Activated effector memory CD4-positive, alpha-beta T cell treated with Interleukin-2 at 50 U/mL for 16 hours (primary cell): Measurements from ENCODE around the gene TTC13.

ENCODE experiments used
- DNase-seq: peaks from one replicate; pipeline ENCODE4 v3.0.0-alpha.2; 2020

The TTC13 gene

DNA sequence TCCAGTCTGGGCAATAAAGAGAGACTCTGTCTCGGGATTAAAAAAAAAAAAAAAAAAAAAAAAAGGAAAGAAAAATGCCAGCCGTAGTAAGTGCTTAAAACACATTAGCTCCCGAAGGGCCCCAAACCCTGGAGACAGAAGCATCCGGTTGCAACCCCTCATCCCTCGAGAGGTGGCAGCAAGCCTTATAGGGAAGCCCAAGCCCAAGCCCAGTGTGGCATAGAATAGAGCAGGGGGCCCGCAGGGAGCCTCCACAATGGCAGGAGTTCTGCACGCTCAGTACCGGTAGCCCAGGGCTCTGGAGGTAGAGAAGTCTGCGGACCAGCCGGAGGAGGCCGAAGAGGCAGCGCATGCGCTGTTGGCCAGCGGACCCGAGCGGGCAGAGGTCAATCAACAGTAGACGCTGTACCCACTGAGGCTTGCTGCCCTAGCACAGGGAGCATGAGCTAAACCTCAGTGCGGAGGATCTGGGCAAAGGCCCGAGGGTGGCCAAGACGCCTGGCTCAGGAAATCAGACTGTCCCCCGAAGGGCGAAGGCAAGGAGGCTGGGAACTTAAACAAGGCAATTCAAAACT is 76.2 kb downstream of the TTC13 start:
- no peak for DNase-seq

DNA sequence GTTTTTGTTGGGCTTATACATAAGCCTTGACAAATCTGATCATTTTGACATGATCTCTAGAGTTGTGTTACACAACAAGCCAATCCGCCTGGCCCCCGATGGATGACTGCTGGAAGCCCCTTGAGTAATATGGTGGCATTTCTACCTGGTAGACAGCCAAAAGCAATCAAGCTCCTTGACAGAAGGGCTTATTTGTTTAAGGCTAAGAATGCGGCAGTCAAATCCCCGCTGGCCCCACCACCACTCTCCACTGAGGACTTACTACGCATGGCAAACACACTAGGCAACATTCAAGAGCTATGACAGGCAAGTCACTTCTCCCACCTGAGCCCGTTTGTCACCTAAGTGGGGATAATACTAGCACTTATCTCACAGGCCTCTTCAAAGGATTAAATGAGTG is 77.0 kb downstream of the TTC13 start:
- no peak for DNase-seq

DNA sequence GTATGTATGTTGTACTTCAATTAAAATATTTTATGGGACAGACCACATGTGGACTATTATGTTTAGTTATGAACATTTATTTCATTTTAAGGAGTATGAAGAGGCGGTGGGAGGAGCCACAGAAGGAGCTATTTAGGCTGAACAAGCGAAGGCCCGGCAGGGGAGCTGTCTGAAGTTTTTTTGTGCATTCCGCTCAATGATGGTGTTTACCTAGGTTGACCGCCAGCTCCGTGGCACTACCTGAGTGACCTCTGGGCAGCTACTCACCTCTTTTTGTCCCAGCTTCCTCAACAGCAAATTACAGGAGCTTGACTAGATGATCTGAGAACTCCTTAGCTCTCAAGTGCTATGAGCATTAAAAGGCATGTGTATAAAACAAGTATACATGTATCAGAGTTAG is 77.7 kb downstream of the TTC13 start:
- no peak for DNase-seq

DNA sequence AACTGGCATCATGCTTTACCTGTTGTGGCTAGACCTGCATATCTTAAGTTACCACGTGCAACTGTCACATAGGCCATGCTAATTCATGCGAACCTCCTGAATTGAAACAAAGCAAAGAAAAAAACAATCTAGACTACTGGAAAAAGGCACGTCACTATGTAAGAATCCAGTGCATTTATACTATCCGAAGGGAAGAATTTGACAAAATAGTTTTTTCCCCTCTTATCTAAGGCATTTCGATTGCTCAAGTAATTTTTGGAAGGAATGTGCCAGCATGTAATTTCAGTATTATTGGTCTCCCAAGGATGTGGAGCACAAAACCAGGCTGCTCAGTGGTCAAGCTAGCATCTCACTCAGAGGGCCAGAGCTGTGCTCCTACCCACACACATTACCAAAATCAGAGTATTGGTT is 78.8 kb downstream of the TTC13 start:
- no peak for DNase-seq

DNA sequence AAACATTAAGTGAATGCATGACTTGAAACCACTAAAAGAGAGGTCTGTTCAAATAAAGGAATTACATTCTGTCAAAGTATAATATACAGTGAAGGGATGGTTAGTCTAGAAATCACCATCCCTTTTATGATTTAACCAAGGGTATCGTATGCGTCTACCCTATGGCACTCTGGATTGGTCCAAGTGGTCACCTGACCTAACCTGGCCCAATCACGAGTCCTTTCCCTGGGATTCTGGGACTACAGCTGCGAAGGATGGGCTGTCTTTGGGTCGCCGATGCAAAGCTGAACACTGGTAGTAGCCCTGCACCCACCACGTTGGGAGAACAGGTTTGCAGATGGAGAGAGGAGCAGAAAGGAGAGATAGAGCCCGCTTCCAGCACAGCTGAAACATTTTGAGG is 79.9 kb downstream of the TTC13 start:
- DNase-seq, result no peak

DNA sequence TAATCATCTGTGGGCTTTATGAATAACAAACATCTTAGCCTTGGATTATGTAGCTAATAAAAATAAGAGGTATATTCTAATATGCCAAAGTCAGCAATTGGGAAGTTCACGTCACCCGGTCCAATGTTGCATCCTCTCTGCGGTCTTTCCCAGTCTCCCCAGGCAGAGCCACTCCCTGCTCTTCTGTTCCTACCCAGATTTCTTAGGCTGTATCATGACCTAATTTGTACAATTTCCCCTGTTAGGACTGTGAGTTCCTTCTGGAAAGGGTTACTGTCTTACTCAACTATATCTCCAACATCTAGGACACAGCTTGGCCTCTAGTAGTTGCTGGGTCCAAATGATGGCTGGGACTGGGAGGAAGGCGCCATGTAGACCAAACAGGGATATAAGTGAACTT is 80.5 kb downstream of the TTC13 start:
- DNase-seq, result no peak

DNA sequence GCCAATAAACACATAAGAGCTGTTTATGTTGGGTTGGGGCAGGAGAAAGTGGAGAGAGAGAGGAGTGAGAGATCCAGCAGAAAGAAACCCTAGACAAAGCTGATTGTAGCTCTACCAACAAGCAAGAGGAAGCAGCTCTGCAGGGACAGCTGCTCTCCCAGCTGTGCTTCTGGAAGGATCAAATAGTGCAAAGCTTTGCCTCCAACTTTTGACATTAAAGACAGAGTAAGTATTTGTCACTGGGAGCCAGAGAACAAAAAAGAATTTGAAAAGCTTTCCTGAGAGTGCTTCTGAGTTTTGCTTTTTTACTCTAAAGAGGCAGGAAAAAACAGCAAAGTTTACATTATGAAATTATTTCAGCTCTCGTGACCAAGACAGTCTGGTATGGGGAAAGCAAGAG is 81.9 kb downstream of the TTC13 start:
- DNase-seq, result no peak

DNA sequence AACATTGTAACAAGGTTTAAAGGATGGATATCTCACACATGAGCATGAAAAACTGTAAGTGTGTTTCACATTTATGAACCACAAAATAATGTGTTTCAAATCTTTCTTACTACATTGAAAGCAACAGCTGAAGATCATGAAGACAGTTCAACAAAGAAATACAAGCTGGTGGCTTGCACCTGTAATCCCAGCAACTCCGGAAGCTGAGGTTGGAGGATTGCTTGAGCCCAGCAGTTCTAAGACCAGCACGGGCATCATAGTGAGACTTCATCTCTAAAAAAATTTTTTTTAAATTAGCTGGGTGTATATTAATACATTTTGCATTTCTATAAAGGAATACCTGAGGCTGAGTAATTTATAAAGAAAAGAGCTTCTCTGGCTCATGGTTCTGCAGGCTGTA is 83.2 kb downstream of the TTC13 start:
- no peak for DNase-seq

DNA sequence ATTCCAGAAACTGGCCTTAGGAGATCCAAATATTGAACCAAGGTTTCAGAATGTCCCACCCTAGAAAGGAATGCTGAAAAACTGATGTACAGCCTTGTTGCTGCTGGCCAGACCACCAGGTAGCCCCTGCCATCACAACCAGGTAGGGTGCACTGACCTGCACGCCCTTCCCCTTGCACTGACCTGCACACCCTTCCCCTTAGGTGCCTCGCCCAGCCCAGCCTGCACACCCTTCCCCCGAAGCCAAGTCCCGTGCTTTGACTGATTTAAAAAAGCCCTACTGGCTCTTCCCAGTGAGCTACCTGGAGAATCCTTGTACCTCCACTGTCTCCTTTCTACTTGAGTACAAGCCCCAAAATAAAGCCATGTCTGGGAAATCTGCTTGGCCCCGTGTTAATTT is 84.0 kb downstream of the TTC13 start:
- DNase-seq, result no peak

DNA sequence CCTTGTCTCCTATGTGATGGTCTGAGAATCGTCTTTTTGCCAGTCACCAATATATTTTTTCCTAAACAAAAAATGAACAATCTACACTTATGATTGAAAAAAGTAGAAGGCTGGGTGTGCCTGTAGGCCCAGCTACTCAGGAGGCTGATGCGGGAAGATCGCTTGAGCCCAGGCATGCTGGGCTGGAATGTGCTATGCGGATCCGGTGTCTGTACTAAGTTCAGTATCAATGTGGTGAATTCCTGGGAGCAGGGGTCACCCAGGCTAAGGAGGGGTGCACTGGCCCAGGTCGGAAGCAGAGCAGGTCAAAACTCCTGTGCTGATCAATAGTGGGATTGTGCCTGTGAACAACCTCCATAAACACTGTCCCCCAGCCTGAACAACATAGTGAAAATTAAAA is 84.6 kb downstream of the TTC13 start:
- no peak for DNase-seq

DNA sequence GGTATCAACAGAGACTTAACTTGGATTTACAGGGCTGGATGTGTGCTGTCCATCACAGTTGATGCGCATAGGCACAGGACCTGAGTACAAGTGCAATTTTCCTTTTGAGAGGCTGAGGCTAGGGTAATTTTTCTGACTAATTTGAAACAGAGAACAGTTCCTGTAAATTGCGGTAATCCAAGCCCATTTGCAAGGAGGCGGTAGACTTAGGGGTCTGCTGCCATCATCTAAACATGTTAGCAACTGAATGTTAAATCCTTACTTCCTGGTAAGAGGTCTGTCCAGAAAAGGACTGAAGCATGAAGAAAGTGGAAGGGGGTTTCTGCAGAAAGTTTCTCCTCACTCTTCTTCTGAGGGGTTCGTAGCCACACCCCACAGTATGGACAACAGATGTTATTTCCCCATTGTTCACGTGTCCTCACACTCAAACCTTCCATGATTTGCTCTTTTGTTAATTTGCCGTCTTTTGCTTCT is 86.6 kb downstream of the TTC13 start:
- DNase-seq, result no peak

DNA sequence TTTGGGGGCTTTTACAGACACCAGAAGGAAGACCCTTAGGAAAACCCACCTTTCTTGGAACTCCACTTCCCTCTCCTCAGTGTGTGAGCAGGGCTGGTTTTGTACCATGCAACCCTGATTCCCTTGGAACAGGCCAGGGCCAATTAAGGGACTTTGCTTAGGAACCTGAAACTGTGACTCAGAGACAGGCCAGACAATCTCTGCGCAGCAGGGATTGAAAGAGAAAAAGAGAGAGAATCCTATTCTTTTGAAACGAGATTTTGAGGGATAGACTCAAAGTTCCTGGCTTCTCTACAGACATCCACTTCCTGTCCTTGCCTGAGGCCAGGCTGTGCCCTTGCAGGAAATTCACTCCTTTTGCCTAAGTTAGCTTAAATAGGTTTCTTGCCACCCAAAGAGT is 87.2 kb downstream of the TTC13 start:
- DNase-seq, result no peak

DNA sequence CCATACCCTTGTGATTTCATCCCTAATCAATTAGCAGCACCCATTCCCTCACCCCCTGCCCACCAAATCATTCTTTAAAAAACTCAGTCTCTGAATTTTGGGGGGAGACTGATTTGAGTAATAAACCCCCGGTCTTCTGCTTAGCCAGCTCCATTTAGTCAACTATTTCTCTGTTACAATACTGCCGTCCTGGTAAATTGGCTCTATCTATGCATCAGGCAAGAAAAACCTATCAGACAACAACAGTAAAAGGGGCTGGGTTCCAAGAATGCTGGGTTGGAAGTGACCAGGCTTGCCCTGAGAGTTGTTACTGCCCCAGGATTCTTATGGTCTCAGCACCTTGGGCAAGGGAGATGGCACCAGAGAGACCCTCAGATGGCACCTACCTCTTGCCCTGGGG is 94.0 kb downstream of the TTC13 start:
- no peak for DNase-seq

DNA sequence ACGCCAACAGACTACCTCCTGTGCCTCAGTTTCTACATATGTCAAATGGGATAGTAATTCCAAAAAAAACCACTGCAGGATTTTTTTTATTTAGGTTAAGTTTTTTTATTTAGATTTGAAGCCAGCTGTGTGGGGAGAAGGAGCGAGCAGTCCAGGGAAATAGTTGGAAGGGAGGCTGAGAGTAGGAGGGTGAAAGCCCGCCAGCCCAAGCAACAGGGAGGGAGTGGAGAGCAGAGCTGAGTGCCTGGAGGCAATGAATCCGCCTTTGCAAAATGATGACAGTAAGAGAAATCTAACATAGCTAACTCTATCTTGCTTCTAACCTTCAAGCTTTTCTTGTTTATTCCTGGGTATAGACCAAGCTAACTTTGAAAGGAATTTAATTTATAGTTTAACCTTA is 94.7 kb downstream of the TTC13 start:
- DNase-seq, result no peak

DNA sequence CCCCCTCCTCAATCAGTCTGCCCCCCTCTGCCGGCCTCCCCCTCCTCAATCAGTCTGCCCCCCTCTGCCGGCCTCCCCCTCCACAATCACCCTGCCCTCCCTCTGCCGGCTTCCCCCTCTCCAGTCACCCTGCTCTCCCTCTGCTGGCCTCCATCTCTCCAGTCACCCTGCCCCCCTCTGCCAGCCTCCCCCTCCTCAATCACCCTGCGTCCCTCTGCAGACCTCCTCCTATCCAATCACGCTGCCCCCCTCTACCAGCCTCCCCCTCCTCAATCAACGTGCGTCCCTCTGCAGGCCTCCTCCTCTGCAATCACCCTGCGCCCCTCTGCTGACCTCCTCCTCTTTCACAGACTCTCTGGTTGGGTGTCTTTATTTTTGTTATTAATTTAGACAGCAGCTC is 98.9 kb downstream of the TTC13 start:
- DNase-seq, result no peak

DNA sequence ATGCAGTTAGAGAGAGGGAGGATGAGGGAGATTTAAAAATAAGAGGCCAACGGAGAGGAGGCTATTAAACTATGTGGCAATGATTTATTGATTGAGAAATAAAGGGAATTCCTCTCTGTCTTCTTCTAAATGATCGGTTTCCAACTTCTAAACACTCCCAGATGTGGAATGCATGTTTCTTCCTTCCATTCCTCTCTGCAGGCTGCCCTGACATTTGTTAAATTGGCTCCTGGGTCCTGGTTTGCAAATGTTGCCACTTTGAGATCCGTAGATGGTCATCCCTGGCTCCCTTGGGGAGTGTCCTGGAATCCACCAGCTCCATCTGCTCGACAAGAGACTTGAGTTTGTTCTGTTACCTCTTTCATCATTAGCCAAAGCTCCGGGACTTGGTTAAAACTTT is 100.1 kb downstream of the TTC13 start:
- DNase-seq, result no peak

DNA sequence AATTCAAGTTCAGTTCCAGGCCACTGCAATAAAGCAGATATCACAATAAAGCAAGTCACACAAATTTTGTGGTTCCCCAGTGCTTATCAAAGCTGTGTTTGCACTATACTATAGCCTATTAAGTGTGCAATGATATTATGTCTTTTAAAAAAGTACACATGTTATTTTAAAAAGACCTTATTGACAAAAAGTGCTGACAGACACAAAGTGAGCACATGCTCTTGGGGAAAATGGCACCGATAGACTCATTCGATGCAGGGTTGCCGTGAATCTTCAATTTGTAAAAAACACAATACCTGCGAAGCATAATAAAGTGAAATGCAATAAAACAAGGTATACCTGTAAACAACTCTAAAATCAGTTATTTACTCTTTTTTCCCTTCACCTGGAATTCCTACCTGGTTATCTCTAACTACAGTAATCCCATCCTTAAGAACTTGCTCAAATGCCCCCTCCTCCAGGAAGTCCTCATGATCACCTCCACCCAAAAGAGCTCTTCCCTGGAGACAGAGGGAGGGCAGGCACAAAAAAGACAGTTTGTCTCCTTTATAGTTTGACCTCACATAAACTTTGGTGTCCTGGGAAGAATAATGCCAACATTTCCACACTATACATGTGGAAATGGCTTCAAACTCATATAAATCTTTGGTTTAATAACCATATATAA is 100.6 kb downstream of the TTC13 start:
- no peak for DNase-seq

DNA sequence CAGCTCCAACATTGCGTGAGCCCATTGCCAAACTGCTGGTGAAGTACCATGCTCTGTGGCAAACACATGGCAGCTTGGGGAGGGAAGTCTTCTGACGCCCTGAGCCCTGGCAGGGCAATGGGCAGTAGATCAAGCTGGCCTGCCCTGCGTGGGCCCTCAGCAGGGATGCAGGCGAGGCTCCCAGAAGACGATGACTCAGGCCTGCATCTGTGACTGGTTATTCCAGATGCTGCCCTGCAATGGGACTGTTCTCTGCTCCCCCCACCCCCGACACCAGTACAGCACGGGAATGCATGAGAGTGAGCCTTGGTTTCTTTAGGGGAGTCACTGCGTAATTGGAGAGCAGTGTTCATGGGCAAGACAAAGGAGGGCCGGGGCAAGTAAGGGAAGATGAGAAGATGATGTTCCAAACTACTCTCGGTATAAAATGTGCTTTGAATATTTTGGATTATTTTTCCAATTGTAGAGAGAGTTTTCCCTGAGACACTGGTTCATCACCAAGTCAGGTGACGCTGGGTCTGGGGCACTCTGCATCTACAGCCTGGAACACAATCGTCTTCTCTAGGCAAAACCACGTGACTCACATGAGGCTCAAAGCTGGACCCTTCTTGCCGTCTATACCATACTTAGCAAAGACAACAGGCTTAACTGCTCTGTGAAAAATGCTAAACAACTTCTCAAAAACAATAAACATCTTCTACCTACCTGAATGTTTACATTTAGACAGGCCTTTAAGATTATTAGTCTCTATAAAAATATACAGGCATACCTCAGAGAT is 101.3 kb downstream of the TTC13 start:
- no peak for DNase-seq

DNA sequence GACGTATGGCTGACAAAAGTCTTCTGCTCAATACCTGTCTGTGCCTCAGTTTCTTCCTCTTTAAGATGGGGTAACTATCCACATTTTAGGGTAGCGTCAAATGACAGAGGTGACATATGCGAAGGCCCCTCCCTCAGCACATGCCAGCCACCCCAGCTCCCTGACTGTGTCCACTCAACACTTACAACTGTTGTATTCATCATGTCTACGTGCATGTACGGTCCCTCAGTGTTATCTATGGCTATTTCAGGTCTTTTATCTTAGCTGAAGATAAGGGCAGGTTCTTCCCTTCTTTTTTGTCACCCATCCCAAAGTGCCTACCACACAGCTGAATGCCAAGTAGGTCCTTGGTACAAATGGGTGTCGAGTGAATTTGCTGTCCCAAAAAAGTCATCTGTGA is 102.0 kb downstream of the TTC13 start:
- no peak for DNase-seq

DNA sequence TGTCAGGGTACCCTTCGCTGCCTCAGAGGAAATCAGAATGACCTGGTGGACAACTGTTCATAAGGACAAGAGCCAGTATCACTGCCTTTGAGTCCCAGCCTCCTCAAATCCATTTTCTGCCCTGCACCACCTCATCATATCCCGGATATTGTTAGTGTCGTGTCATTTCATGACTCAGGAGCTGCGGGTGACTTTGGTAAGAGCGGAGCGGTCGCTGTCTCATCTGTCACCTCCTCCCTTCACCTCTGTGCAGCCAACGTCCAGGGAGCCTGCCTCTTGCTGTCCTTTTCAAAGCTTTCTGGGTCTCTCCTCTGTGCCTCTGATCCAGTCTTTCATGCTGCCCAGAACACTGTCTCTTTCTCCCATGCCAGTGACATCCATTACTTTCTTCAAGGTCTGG is 103.3 kb downstream of the TTC13 start:
- no peak for DNase-seq

DNA sequence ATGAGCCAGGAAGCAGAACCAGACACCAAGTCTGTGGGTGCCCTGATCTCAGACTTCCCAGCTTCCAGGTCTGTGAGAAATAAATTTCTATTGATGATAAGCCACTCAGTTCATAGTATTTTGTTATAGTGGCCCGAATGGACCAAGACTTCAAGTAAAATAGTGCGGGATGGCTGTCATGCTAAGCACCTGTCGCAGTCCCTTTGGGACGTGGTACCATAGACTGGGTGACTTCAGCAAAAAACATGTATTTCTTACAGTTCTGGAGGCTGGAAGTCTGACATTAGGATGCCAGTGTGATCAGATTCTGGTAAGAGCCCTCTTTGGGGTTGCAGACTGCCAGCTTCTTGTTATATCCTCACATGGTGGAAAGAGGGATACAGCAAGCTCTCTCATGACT is 107.7 kb downstream of the TTC13 start:
- DNase-seq, result no peak

DNA sequence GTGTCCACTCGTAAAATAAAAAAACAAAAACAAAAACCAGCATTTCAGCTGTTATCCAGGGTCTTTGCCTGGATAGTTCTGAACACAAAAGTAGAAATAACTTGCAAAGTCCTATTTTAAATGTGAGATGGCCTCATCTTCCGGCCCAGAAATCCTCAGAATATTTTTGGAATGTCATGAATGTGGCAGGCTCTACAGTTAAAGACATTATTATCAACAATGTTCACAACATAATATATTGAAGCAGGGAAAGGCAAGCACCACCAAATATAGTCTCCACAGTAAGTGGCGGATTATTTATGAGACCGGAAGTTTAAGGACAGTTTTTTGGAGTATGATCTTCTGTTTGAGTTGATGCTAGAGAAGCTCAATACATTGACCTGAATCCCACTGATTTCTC is 109.2 kb downstream of the TTC13 start:
- DNase-seq, result no peak

DNA sequence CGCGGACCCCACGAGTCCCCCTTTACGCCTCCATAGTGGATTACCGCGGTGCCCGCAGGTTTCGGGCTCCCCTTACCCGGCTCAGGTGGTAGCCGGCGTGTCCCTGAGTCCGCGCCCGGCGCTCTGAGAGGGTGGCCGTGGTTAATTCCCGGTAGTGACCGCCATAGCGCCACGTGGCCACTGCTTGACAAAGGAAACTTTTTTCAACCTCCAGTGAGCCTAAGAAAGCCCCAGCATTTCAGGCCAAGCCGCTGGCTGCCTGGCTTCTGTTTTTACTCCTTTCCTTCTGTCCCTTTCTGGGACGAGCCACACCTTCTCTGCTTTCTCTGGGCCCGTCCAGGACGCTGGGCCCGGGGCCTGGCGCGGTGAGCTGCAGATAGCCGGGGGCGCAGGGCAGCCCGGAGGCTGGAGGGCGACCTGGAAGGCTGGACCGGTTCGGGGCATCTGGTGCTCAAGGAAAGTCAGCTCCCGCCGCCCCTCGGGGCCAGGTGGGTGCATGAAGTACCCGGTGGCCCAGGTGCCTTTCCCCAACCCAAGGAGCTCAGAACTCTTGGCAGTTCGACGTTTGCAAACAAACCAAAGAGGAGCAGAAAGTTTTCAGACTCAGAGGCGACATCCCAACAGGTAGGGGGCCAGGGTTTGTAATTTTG is 109.8 kb downstream of the TTC13 start:
- DNase-seq, result no peak
